Thyroid gland (tissue), 4 donors: ENCODE data around the gene SLC6A12. TPM values are rescaled to one million over a fixed set of nuclear protein-coding genes. Genes with fewer than 3 reads are reported as not detected.

Experiments
- DNase-seq, 2 donors: peaks; one replicate each; pipeline ENCODE4 v3.0.0-alpha.2; 2019
- H3K27ac ChIP-seq, 3 donors: fragments of 200-600 bp; sonication (generic); 1 replicate in 2 of 3; 2 replicates in 1 of 3; pipeline ENCODE4 v1.5.1; 2016 to 2019; ENCODE audit warnings: mild to moderate bottlenecking in 1 of 3, moderate library complexity in 1 of 3
- H3K27me3 ChIP-seq: fragments of 200-600 bp; sonication (generic); one replicate; pipeline ENCODE4 v1.5.1; 2019
- H3K36me3 ChIP-seq, 2 donors: fragments of 200-600 bp; sonication (generic); one replicate each; pipeline ENCODE4 v1.5.1; 2016 to 2019
- H3K4me1 ChIP-seq, 2 donors: fragments of 200-600 bp; sonication (generic); one replicate each; pipeline ENCODE4 v1.5.1; 2017 to 2019
- H3K4me3 ChIP-seq, 3 donors: fragments of 200-600 bp; sonication (generic); replicated peaks in 1 of 3; 1 replicate in 2 of 3; 2 replicates in 1 of 3; pipeline ENCODE4 v1.5.1; 2016; ENCODE audit warnings: mild to moderate bottlenecking in 1 of 3
- H3K9me3 ChIP-seq: fragments of 200-600 bp; sonication (generic); one replicate; pipeline ENCODE4 v1.5.1; 2017
- CTCF ChIP-seq, 6 experiments: fragments of 200-600 bp in 3 of 6; fragments of 450-650 bp in 3 of 6; sonication (generic) in 3 of 6; IDR thresholded peaks; one replicate each; pipeline ENCODE4 v1.5.1; 2016 to 2019; ENCODE audit warnings: antibody characterized with exemption in 6 of 6, mild to moderate bottlenecking in 2 of 6, inconsistent platforms in 1 of 6, moderate library complexity in 1 of 6
- POLR2A ChIP-seq, 2 donors: fragments of 450-650 bp; IDR thresholded peaks; one replicate each; pipeline ENCODE4 v1.6.1; 2017; ENCODE audit warnings: antibody characterized with exemption in 2 of 2, mild to moderate bottlenecking in 2 of 2, moderate library complexity in 1 of 2
- WGBS, 2 donors: methylation state at CpG; one replicate each; pipeline ENCODE4 v1.1.5; 2017; 5-methylcytosine and 5-hydroxymethylcytosine counted together
- intact Hi-C: fragments of 100-400 bp; cut with DNase I; formaldehyde crosslinking; loops from one replicate; pipeline ENCODE4 v1.15.1; 2023
- total RNA-seq, 4 donors: library from RNA; depleted of rRNA; stranded (reverse); fragments of >200 nt; gene quantifications; one replicate each; pipeline ENCODE4 v1.2.3, GENCODE V29; 2016

The SLC6A12 gene
- total RNA-seq, 4 donors from 2014 or later = 9.4 to 27.7 (median 18.3) TPM

GRCh38 chr12:203074-203461 is 10.9 kb downstream of the SLC6A12 start:
- H3K4me3 ChIP-seq = peak overlapping the region in 1 of 3 donors; percentile 35
- peaks cover 25 to 53% of the 10 kb centered on the region in 2 donors for H3K4me1 ChIP-seq
- peak overlapping the region; percentile 70 to 86 (median 83) for H3K27ac ChIP-seq
- intact Hi-C loops = no loop called here
- TF ChIP-seq CTCF (IDR thresholded peaks at IDR 0.05) (no peak), POLR2A (IDR thresholded peaks at IDR 0.05) (no peak)
- no peaks in the 10 kb centered on the region for H3K36me3 ChIP-seq
- no peaks in the 10 kb centered on the region for H3K27me3 ChIP-seq
- H3K9me3 ChIP-seq = no peaks in the 10 kb centered on the region
- no peak for DNase-seq
- WGBS, 2 donors = 67 to 73% methylated on average over 16 of the region's 16 CpGs

GRCh38 chr12:202081-202731 is 11.8 kb downstream of the SLC6A12 start:
- no peaks in the 10 kb centered on the region for H3K9me3 ChIP-seq
- peak in 1 of 2 donors; percentile 70 for TF ChIP-seq POLR2A (IDR thresholded peaks at IDR 0.05)
- no peak for TF ChIP-seq CTCF (IDR thresholded peaks at IDR 0.05)
- H3K4me3 ChIP-seq = no peak overlapping the region
- peak; percentile 94 to 95 for DNase-seq
- 18 to 22% methylated on average over 15 of the region's 15 CpGs for WGBS, 2 donors
- no peaks in the 10 kb centered on the region for H3K27me3 ChIP-seq
- intact Hi-C loops = no loop called here
- peaks cover 25 to 53% of the 10 kb centered on the region in 2 donors for H3K4me1 ChIP-seq
- no peaks in the 10 kb centered on the region for H3K36me3 ChIP-seq
- peak overlapping the region; percentile 70 to 86 (median 83) for H3K27ac ChIP-seq

GRCh38 chr12:201361-201760 is 12.6 kb downstream of the SLC6A12 start:
- WGBS, 2 donors = 86 to 88% methylated on average over 8 of the region's 8 CpGs
- no peaks in the 10 kb centered on the region for H3K27me3 ChIP-seq
- H3K9me3 ChIP-seq = no peaks in the 10 kb centered on the region
- TF ChIP-seq POLR2A (IDR thresholded peaks at IDR 0.05) = no peak
- H3K36me3 ChIP-seq = no peaks in the 10 kb centered on the region
- H3K4me1 ChIP-seq = peaks cover 25 to 53% of the 10 kb centered on the region in 2 donors
- intact Hi-C loops = no loop called here
- DNase-seq = no peak
- H3K4me3 ChIP-seq = no peak overlapping the region
- peak overlapping the region; percentile 70 to 86 (median 83) for H3K27ac ChIP-seq

GRCh38 chr12:198705-199104 is 15.3 kb downstream of the SLC6A12 start:
- H3K27ac ChIP-seq = no peak overlapping the region
- H3K4me1 ChIP-seq = peaks cover 13 to 41% of the 10 kb centered on the region in 2 donors
- H3K27me3 ChIP-seq = no peaks in the 10 kb centered on the region
- TF ChIP-seq POLR2A (IDR thresholded peaks at IDR 0.05) (no peak), CTCF (IDR thresholded peaks at IDR 0.05) (no peak)
- intact Hi-C loops = no loop called here
- DNase-seq = no peak
- no peaks in the 10 kb centered on the region for H3K36me3 ChIP-seq
- H3K9me3 ChIP-seq = no peaks in the 10 kb centered on the region
- WGBS, 2 donors = 32 to 45% methylated on average over 5 to 9 of the region's 9 CpGs
- H3K4me3 ChIP-seq = no peak overlapping the region

- no peaks in the 10 kb centered on the region for H3K27me3 ChIP-seq
Observed at GRCh38 chr12:197911-198695, 15.9 kb downstream of the SLC6A12 start.

More at GRCh38 chr12:197911-198695, 15.9 kb downstream of the SLC6A12 start:
- Histone ChIP-seq H3K9me3 (no peaks in the 10 kb centered on the region), H3K4me3 (no peak overlapping the region), H3K27ac (no peak overlapping the region), H3K36me3 (no peaks in the 10 kb centered on the region), H3K4me1 (peaks cover 13 to 43% of the 10 kb centered on the region in 2 donors)
- TF ChIP-seq POLR2A (IDR thresholded peaks at IDR 0.05) (no peak), CTCF (IDR thresholded peaks at IDR 0.05) (no peak)
- WGBS, 2 donors = 90 to 98% methylated on average over 4 to 11 of the region's 11 CpGs
- no peak for DNase-seq
- intact Hi-C loops = no loop called here
